ENCODE measurements around the gene MACROD1.

Gene MACROD1

DNA sequence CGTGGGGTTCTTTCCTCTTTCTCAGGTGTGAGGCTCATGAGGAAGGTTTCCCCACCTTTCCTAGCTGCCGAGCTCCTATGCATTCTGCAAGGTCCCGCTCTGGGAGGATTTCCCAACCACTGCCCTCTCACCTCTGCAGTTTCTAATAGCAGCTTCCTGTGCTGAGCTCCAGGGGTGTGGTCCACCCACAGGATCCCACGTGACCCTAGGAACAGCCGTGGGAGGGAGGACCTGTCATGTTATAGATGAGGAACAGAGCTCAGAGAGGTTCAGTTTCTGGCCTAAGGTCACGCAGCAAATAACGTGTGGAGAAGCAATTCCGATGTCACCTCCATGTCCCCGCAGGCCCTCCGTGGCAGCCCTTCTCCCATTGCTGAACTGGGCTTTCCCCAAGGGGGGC is 91.7 kb downstream of the MACROD1 start:
- TF ChIP-seq USF1 (IDR thresholded peaks at IDR 0.05) (peak; percentile 62), CEBPB (IDR thresholded peaks at IDR 0.05) (no peak)

GRCh38 chr11:64073542-64073941 is 92.4 kb downstream of the MACROD1 start:
- no peak for TF ChIP-seq CEBPB (IDR thresholded peaks at IDR 0.05)
- TF ChIP-seq TAF1 (IDR thresholded peaks at IDR 0.05; ENCODE audit: low read depth): no peak

DNA sequence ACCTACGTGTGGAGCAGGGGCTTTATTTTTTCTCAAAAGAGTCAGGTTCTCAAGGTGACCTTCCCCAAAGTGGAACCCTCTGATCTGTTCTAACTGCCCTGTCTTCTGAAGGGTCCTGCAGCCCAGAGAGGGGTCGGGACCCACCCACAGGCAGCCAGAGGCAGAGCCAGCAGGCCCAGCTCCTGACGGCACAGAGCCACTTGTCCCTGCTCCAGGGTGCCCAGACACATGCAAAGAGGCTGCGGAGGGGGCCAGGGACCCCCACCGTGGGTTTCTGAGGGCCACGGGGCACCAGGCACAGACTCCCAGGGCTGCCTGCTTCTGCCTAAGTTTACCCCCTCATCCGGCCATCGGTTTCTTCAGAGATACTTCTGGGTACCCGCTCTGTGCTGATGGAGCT is 93.0 kb downstream of the MACROD1 start:
- TF ChIP-seq, protein P1, sequence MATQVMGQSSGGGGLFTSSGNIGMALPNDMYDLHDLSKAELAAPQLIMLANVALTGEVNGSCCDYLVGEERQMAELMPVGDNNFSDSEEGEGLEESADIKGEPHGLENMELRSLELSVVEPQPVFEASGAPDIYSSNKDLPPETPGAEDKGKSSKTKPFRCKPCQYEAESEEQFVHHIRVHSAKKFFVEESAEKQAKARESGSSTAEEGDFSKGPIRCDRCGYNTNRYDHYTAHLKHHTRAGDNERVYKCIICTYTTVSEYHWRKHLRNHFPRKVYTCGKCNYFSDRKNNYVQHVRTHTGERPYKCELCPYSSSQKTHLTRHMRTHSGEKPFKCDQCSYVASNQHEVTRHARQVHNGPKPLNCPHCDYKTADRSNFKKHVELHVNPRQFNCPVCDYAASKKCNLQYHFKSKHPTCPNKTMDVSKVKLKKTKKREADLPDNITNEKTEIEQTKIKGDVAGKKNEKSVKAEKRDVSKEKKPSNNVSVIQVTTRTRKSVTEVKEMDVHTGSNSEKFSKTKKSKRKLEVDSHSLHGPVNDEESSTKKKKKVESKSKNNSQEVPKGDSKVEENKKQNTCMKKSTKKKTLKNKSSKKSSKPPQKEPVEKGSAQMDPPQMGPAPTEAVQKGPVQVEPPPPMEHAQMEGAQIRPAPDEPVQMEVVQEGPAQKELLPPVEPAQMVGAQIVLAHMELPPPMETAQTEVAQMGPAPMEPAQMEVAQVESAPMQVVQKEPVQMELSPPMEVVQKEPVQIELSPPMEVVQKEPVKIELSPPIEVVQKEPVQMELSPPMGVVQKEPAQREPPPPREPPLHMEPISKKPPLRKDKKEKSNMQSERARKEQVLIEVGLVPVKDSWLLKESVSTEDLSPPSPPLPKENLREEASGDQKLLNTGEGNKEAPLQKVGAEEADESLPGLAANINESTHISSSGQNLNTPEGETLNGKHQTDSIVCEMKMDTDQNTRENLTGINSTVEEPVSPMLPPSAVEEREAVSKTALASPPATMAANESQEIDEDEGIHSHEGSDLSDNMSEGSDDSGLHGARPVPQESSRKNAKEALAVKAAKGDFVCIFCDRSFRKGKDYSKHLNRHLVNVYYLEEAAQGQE (IDR thresholded peaks at IDR 0.05; ENCODE audit: low read depth): no peak
- TF ChIP-seq ZBTB7A (IDR thresholded peaks at IDR 0.05; ENCODE audit: low read depth) (no peak), RAD21 (IDR thresholded peaks at IDR 0.05; ENCODE audit: low read depth) (no peak), EP300 (IDR thresholded peaks at IDR 0.05; ENCODE audit: borderline replicate concordance) (no peak), TEAD4 (IDR thresholded peaks at IDR 0.05) (no peak), FOXM1 (IDR thresholded peaks at IDR 0.05; ENCODE audit: borderline replicate concordance, low read depth) (no peak), EGR1 (IDR thresholded peaks at IDR 0.05) (no peak), MAX (IDR thresholded peaks at IDR 0.05) (no peak), TAF1 (IDR thresholded peaks at IDR 0.05; ENCODE audit: low read depth) (no peak), CEBPB (IDR thresholded peaks at IDR 0.05) (no peak), NFIC (IDR thresholded peaks at IDR 0.05) (no peak)

GRCh38 chr11:64072403-64072802 is 93.5 kb downstream of the MACROD1 start:
- TF ChIP-seq CREB1 (IDR thresholded peaks at IDR 0.05; ENCODE audit: low read depth) (no peak), NFIC (IDR thresholded peaks at IDR 0.05) (no peak), TEAD4 (IDR thresholded peaks at IDR 0.05) (no peak), RAD21 (IDR thresholded peaks at IDR 0.05; ENCODE audit: low read depth) (no peak), ZBTB7A (IDR thresholded peaks at IDR 0.05; ENCODE audit: low read depth) (no peak), MAX (IDR thresholded peaks at IDR 0.05) (no peak), TCF12 (IDR thresholded peaks at IDR 0.05; ENCODE audit: low read depth) (no peak), EGR1 (IDR thresholded peaks at IDR 0.05) (no peak), YY1 (IDR thresholded peaks at IDR 0.05; ENCODE audit: low read depth) (no peak), FOXM1 (IDR thresholded peaks at IDR 0.05; ENCODE audit: borderline replicate concordance, low read depth) (no peak), EP300 (IDR thresholded peaks at IDR 0.05; ENCODE audit: borderline replicate concordance) (no peak), CEBPB (IDR thresholded peaks at IDR 0.05) (no peak), USF1 (IDR thresholded peaks at IDR 0.05) (no peak), TAF1 (IDR thresholded peaks at IDR 0.05; ENCODE audit: low read depth) (no peak)
- TF ChIP-seq, protein P1 (IDR thresholded peaks at IDR 0.05; ENCODE audit: low read depth): no peak

DNA sequence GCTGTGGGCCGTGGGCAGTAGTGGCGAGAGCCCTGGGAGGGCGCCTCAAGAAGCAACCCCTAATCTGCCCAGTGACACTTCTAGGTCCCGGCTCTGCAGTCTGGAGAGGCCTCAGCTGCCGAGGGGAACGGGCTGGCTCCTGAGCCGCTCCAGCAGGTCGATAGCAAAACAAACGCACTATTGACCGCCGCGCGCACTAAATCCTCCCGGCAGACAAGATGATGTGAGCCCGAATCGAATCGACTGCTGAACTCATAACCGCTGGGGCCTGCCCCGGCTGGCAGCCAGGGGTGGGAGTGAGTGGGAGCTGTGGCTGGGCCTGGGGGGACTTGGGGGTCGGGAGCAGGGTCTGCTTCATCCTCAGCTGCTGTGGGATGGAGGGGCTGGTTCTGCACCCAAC is 94.1 kb downstream of the MACROD1 start:
- TF ChIP-seq CEBPB (IDR thresholded peaks at IDR 0.05) (no peak), EP300 (IDR thresholded peaks at IDR 0.05; ENCODE audit: borderline replicate concordance) (no peak), CREB1 (IDR thresholded peaks at IDR 0.05; ENCODE audit: low read depth) (no peak), FOXM1 (IDR thresholded peaks at IDR 0.05; ENCODE audit: borderline replicate concordance, low read depth) (no peak), TAF1 (IDR thresholded peaks at IDR 0.05; ENCODE audit: low read depth) (no peak), YY1 (IDR thresholded peaks at IDR 0.05; ENCODE audit: low read depth) (no peak), ZBTB7A (IDR thresholded peaks at IDR 0.05; ENCODE audit: low read depth) (no peak)

DNA sequence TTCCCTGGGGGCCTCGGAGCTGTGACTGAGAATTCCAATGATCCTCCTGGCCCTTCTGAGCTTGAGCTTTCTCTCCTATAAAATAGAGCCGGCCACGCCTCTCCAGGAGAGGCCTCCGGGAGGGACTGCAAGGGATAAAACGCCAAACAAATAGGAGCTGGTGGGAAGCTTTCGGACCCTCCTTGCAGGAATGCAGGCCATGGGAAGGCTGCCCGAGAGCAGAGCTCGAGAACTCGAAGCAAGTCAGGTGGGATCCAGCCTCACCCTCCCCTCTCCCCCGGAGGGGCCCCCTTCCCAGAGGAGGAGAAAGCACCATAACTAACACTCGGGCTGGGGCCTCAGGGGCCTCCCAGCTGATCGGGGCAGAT is 95.6 kb downstream of the MACROD1 start:
- no peak for TF ChIP-seq TAF1 (IDR thresholded peaks at IDR 0.05; ENCODE audit: low read depth)
- TF ChIP-seq EP300 (IDR thresholded peaks at IDR 0.05; ENCODE audit: borderline replicate concordance): no peak
- no peak for TF ChIP-seq YY1 (IDR thresholded peaks at IDR 0.05; ENCODE audit: low read depth)
- TF ChIP-seq RAD21 (IDR thresholded peaks at IDR 0.05; ENCODE audit: low read depth): no peak
- TF ChIP-seq NFIC (IDR thresholded peaks at IDR 0.05): no peak
- TF ChIP-seq FOXM1 (IDR thresholded peaks at IDR 0.05; ENCODE audit: borderline replicate concordance, low read depth): no peak
- TF ChIP-seq TEAD4 (IDR thresholded peaks at IDR 0.05): no peak
- TF ChIP-seq CEBPB (IDR thresholded peaks at IDR 0.05): no peak
- TF ChIP-seq EGR1 (IDR thresholded peaks at IDR 0.05): no peak
- TF ChIP-seq, protein P1 (IDR thresholded peaks at IDR 0.05; ENCODE audit: low read depth): no peak
- TF ChIP-seq TCF12 (IDR thresholded peaks at IDR 0.05; ENCODE audit: low read depth): no peak
- no peak for TF ChIP-seq USF1 (IDR thresholded peaks at IDR 0.05)
- no peak for TF ChIP-seq CREB1 (IDR thresholded peaks at IDR 0.05; ENCODE audit: low read depth)
- no peak for TF ChIP-seq MAX (IDR thresholded peaks at IDR 0.05)
- no peak for TF ChIP-seq ZBTB7A (IDR thresholded peaks at IDR 0.05; ENCODE audit: low read depth)

All from Ishikawa (cell line).